Stimulated activated memory B cell treated with anti-CD40 and anti-IgM and Interleukin-4, amounts not matched to agents 10 μg/mL and 1 μg/mL and 100 μg/mL, for 72 hours (primary cell): ENCODE data around the gene FBRSL1.

Source experiments
- ATAC-seq: fragments of 150-1000 bp; cut with Tn5 transposase; 2 replicates; pipeline ENCODE4 v1.10.0; 2021
- H3K27ac Mint-ChIP-seq: one replicate; pipeline ENCODE4 v1.8.0; 2022; ENCODE audit warnings: mild to moderate bottlenecking, mixed read lengths
- H3K27me3 Mint-ChIP-seq: one replicate; pipeline ENCODE4 v1.8.0; 2022; ENCODE audit warnings: mixed read lengths
- H3K36me3 Mint-ChIP-seq: one replicate; pipeline ENCODE4 v1.8.0; 2022; ENCODE audit warnings: mixed read lengths
- H3K4me1 Mint-ChIP-seq: one replicate; pipeline ENCODE4 v1.8.0; 2022; ENCODE audit warnings: mixed read lengths
- H3K4me3 Mint-ChIP-seq: one replicate; pipeline ENCODE4 v1.8.0; 2022; ENCODE audit warnings: mild to moderate bottlenecking, moderate library complexity, mixed read lengths
- H3K9me3 Mint-ChIP-seq: one replicate; pipeline ENCODE4 v1.8.0; 2022; ENCODE audit warnings: mixed read lengths

The FBRSL1 gene

GRCh38 chr12:132512197-132513069 is 22.5 kb downstream of the FBRSL1 start:
- Mint-ChIP-seq H3K27me3 (no peaks in the 10 kb centered on the region), H3K36me3 (peaks cover 34% of the 10 kb centered on the region), H3K27ac (no peak overlapping the region), H3K4me3 (no peak overlapping the region), H3K9me3 (no peaks in the 10 kb centered on the region), H3K4me1 (peaks cover 7% of the 10 kb centered on the region)
- no peak for ATAC-seq

- Mint-ChIP-seq H3K27me3 (no peaks in the 10 kb centered on the region), H3K4me3 (no peak overlapping the region), H3K36me3 (peaks cover 40% of the 10 kb centered on the region), H3K4me1 (peaks cover 7% of the 10 kb centered on the region), H3K27ac (peak overlapping the region; percentile 30), H3K9me3 (peaks cover under 1% of the 10 kb centered on the region)
- no peak for ATAC-seq
Measured at GRCh38 chr12:132513070-132513398, 23.1 kb downstream of the FBRSL1 start.

- Mint-ChIP-seq H3K4me1 (peaks cover 13% of the 10 kb centered on the region), H3K9me3 (peaks cover 7% of the 10 kb centered on the region), H3K4me3 (no peak overlapping the region), H3K36me3 (peaks cover 45% of the 10 kb centered on the region), H3K27me3 (no peaks in the 10 kb centered on the region), H3K27ac (peak overlapping the region; percentile 30)
- no peak for ATAC-seq
Measured at GRCh38 chr12:132513458-132514135, 23.6 kb downstream of the FBRSL1 start.

- H3K36me3 Mint-ChIP-seq = peaks cover 53% of the 10 kb centered on the region
- H3K4me3 Mint-ChIP-seq = no peak overlapping the region
Measured at GRCh38 chr12:132514216-132514820, 24.4 kb downstream of the FBRSL1 start.

GRCh38 chr12:132514838-132515237 is 24.9 kb downstream of the FBRSL1 start:
- Mint-ChIP-seq H3K4me3 (no peak overlapping the region), H3K4me1 (peaks cover 24% of the 10 kb centered on the region), H3K27me3 (no peaks in the 10 kb centered on the region), H3K27ac (no peak overlapping the region), H3K9me3 (peaks cover 10% of the 10 kb centered on the region), H3K36me3 (peaks cover 56% of the 10 kb centered on the region)
- no peak for ATAC-seq

More at GRCh38 chr12:132514216-132514820, 24.4 kb downstream of the FBRSL1 start:
- H3K9me3 Mint-ChIP-seq = peaks cover 10% of the 10 kb centered on the region
- no peaks in the 10 kb centered on the region for H3K27me3 Mint-ChIP-seq
- ATAC-seq = no peak
- H3K27ac Mint-ChIP-seq = no peak overlapping the region
- peaks cover 20% of the 10 kb centered on the region for H3K4me1 Mint-ChIP-seq

GRCh38 chr12:132516095-132517012 is 26.4 kb downstream of the FBRSL1 start:
- peaks cover 10% of the 10 kb centered on the region for H3K9me3 Mint-ChIP-seq
- H3K27ac Mint-ChIP-seq = no peak overlapping the region
- H3K4me1 Mint-ChIP-seq = peaks cover 39% of the 10 kb centered on the region

GRCh38 chr12:132517013-132517739 is 27.2 kb downstream of the FBRSL1 start:
- Mint-ChIP-seq H3K4me3 (no peak overlapping the region), H3K27ac (no peak overlapping the region), H3K36me3 (peaks cover 57% of the 10 kb centered on the region), H3K27me3 (no peaks in the 10 kb centered on the region), H3K9me3 (peaks cover 10% of the 10 kb centered on the region), H3K4me1 (peaks cover 45% of the 10 kb centered on the region)
- ATAC-seq = no peak

More at GRCh38 chr12:132516095-132517012, 26.4 kb downstream of the FBRSL1 start:
- H3K36me3 Mint-ChIP-seq = peaks cover 57% of the 10 kb centered on the region
- no peaks in the 10 kb centered on the region for H3K27me3 Mint-ChIP-seq
- H3K4me3 Mint-ChIP-seq = no peak overlapping the region
- ATAC-seq = no peak

- Mint-ChIP-seq H3K4me1 (peaks cover 45% of the 10 kb centered on the region), H3K4me3 (no peak overlapping the region), H3K36me3 (peaks cover 57% of the 10 kb centered on the region), H3K27me3 (no peaks in the 10 kb centered on the region), H3K9me3 (peaks cover 10% of the 10 kb centered on the region), H3K27ac (no peak overlapping the region)
- no peak for ATAC-seq
Measured at GRCh38 chr12:132517740-132518100, 27.8 kb downstream of the FBRSL1 start.

- Mint-ChIP-seq H3K4me3 (no peak overlapping the region), H3K4me1 (peaks cover 46% of the 10 kb centered on the region), H3K27ac (no peak overlapping the region), H3K36me3 (peaks cover 50% of the 10 kb centered on the region), H3K9me3 (peaks cover 10% of the 10 kb centered on the region), H3K27me3 (no peaks in the 10 kb centered on the region)
- ATAC-seq = no peak
Measured at GRCh38 chr12:132518354-132518992, 28.5 kb downstream of the FBRSL1 start.

- Mint-ChIP-seq H3K9me3 (peaks cover 10% of the 10 kb centered on the region), H3K4me3 (no peak overlapping the region), H3K4me1 (peaks cover 53% of the 10 kb centered on the region), H3K36me3 (peaks cover 43% of the 10 kb centered on the region), H3K27me3 (no peaks in the 10 kb centered on the region), H3K27ac (no peak overlapping the region)
- peak; percentile 11 for ATAC-seq
Measured at GRCh38 chr12:132520421-132521199, 30.7 kb downstream of the FBRSL1 start.

- peaks cover 37% of the 10 kb centered on the region for H3K36me3 Mint-ChIP-seq
- peaks cover 53% of the 10 kb centered on the region for H3K4me1 Mint-ChIP-seq
Measured at GRCh38 chr12:132521200-132521580, 31.2 kb downstream of the FBRSL1 start.

GRCh38 chr12:132521712-132522292 is 31.9 kb downstream of the FBRSL1 start:
- Mint-ChIP-seq H3K9me3 (peaks cover 10% of the 10 kb centered on the region), H3K4me3 (no peak overlapping the region), H3K36me3 (peaks cover 32% of the 10 kb centered on the region), H3K27me3 (no peaks in the 10 kb centered on the region), H3K4me1 (peaks cover 53% of the 10 kb centered on the region), H3K27ac (no peak overlapping the region)
- no peak for ATAC-seq

More at GRCh38 chr12:132521200-132521580, 31.2 kb downstream of the FBRSL1 start:
- ATAC-seq = no peak
- Mint-ChIP-seq H3K9me3 (peaks cover 10% of the 10 kb centered on the region), H3K27ac (no peak overlapping the region), H3K4me3 (no peak overlapping the region), H3K27me3 (no peaks in the 10 kb centered on the region)
